Measurements from ENCODE around the gene WIPI1. TPM values are rescaled to one million over a fixed set of nuclear protein-coding genes. Genes with fewer than 3 reads are reported as not detected.
A peak's percentile ranks its signal among the peaks of the same experiment; 100 is the strongest.

WIPI1 gene
- total RNA-seq, 2 experiments from 2014 or later = 34.4 to 43.5 TPM

DNA sequence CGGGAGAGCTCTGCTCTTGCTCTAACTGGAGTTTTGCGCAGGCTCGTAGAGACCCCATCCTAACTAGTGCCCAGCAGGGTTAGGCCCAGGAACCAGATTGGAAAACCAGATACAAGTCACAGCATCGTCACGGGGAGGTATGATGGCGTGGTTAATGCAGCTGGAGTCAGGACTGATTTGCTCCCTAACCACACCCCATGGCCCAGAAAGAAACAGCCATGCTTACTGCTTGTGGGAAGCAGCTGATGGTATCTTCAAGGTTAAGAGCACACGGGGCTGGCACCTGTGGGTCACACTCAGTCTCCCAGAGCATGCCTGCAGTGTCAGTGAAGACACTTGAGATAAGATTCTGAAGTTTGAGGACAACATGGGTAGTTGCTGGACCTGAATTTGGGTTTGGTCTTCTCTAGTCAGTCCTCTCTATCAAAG lies 60.2 kb downstream of the WIPI1 start:
- H3K9me3 ChIP-seq (ENCODE audit: low read length) = no peaks in the 10 kb centered on the region; the same call in 1 of the 2 replicates
- TF ChIP-seq, protein P1, sequence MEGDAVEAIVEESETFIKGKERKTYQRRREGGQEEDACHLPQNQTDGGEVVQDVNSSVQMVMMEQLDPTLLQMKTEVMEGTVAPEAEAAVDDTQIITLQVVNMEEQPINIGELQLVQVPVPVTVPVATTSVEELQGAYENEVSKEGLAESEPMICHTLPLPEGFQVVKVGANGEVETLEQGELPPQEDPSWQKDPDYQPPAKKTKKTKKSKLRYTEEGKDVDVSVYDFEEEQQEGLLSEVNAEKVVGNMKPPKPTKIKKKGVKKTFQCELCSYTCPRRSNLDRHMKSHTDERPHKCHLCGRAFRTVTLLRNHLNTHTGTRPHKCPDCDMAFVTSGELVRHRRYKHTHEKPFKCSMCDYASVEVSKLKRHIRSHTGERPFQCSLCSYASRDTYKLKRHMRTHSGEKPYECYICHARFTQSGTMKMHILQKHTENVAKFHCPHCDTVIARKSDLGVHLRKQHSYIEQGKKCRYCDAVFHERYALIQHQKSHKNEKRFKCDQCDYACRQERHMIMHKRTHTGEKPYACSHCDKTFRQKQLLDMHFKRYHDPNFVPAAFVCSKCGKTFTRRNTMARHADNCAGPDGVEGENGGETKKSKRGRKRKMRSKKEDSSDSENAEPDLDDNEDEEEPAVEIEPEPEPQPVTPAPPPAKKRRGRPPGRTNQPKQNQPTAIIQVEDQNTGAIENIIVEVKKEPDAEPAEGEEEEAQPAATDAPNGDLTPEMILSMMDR (conservative IDR thresholded peaks at IDR 0.05; ENCODE audit: low read length) = no peak
- TF ChIP-seq EZH2phosphoT487 (IDR thresholded peaks at IDR 0.05; ENCODE audit: borderline replicate concordance, low read depth, low read length) = no peak
- peaks cover 30% of the 10 kb centered on the region for H3K4me1 ChIP-seq (ENCODE audit: insufficient read depth, low read length, poor library complexity, severe bottlenecking)
- H3K9me2 ChIP-seq (ENCODE audit: insufficient read depth, low read length) = no peaks in the 10 kb centered on the region
- BruUV-seq (replicated peaks) = no TSS peak
- no peaks in the 10 kb centered on the region; the same call in 1 of the 2 replicates for H3K36me3 ChIP-seq (ENCODE audit: insufficient read depth, low read length)
- no peak overlapping the region for H3K27ac ChIP-seq (ENCODE audit: low read depth, low read length, poor library complexity, severe bottlenecking)
- H2AFZ ChIP-seq (ENCODE audit: low read length) = no peak overlapping the region
- intact Hi-C loops (cut with micrococcal nuclease; ENCODE audit: unreplicated experiment) = loop anchor here (5.0 kb wide), 1 partner anchor 55 kb away; no protein-coding TSS in a partner anchor
- peak; percentile 24 for DNase-seq (ENCODE audit: low spot score)
- H3K4me2 ChIP-seq (ENCODE audit: low read length) = no peak overlapping the region
- no peaks in the 10 kb centered on the region for H4K20me1 ChIP-seq (ENCODE audit: insufficient read depth, low read length)
- H3K4me3 ChIP-seq (ENCODE audit: low read depth, low read length, poor library complexity, severe bottlenecking) = no peak overlapping the region
- CTCF ChIA-PET (ENCODE audit: unreplicated experiment) = interaction anchor here (0.6 kb wide), 1 partner anchor 13 kb away, joined by 3 read pairs; no protein-coding TSS in a partner anchor
- H3K79me2 ChIP-seq (ENCODE audit: insufficient read depth, low read depth, low read length) = no peaks in the 10 kb centered on the region
- POLR2A ChIA-PET = interaction anchor here (1.0 kb wide), 1 partner anchor 11 kb away, joined by 3 read pairs; no protein-coding TSS in a partner anchor

DNA sequence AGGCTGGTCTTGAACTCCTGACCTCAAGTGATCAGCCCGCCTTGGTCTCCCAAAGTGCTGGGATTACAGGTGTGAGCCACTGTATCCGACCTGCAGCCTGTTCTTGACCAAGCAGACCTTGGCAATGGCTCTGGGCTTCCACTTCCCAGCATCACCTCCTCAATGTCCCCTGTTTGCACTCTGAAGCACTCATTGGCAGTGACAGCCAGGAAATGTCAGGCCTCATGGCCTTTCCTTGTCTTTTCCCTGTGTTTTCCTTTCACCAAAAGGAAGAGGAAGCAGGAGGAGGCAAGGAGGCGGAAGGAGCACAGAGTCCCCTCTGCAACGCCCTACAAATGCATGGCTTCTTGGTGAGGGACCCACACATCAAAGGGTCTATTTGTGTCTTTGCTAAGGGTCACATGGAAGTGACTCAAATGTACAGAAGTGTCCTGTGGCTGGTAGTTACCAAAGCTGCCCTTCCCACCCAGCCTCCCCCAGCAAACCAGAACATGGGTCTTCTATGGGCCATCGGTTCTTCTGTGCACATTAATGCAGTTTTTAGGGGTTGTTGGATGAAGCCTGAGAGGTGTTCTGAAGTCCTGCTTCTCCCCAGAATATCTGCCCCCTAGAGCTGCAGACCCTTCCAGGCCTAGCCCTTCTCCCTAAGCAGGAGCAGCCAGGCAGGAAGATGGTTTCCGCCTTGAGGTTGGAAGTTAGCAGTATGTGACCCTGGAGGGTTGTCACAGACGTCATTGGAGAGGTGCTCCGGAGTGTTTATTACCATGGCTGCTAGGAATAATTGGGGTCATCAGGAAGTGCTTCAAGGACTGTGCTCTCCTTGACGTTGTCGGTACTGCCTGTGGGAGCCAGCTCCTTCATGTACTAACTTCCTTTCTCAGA lies 60.8 kb downstream of the WIPI1 start:
- Histone ChIP-seq H3K4me2 (ENCODE audit: low read length) (no peak overlapping the region), H2AFZ (ENCODE audit: low read length) (no peak overlapping the region), H3K4me3 (ENCODE audit: low read depth, low read length, poor library complexity, severe bottlenecking) (no peak overlapping the region), H4K20me1 (ENCODE audit: insufficient read depth, low read length) (no peaks in the 10 kb centered on the region), H3K79me2 (ENCODE audit: insufficient read depth, low read depth, low read length) (no peaks in the 10 kb centered on the region), H3K27ac (ENCODE audit: low read depth, low read length, poor library complexity, severe bottlenecking) (no peak overlapping the region), H3K36me3 (ENCODE audit: insufficient read depth, low read length) (no peaks in the 10 kb centered on the region; the same call in 1 of the 2 replicates), H3K4me1 (ENCODE audit: insufficient read depth, low read length, poor library complexity, severe bottlenecking) (peaks cover 30% of the 10 kb centered on the region), H3K9me3 (ENCODE audit: low read length) (no peaks in the 10 kb centered on the region; the same call in 1 of the 2 replicates), H3K9me2 (ENCODE audit: insufficient read depth, low read length) (no peaks in the 10 kb centered on the region)
- CTCF ChIA-PET (ENCODE audit: unreplicated experiment) = interaction anchor here (0.6 to 1.0 kb wide), 2 partner anchors 12 to 121 kb away, joined by 3 read pairs; no protein-coding TSS in a partner anchor
- POLR2A ChIA-PET = interaction anchor here (0.6 to 1.6 kb wide), 6 partner anchors 10 to 61 kb away, joined by 3 to 5 read pairs (median 4); partner anchors contain the start of gene WIPI1
- BruUV-seq (replicated peaks) = no TSS peak
- no peak for TF ChIP-seq EZH2phosphoT487 (IDR thresholded peaks at IDR 0.05; ENCODE audit: borderline replicate concordance, low read depth, low read length)
- TF ChIP-seq, protein P1 (conservative IDR thresholded peaks at IDR 0.05; ENCODE audit: low read length) = no peak
- intact Hi-C loops (cut with micrococcal nuclease; ENCODE audit: unreplicated experiment) = loop anchor here (5.0 kb wide), 1 partner anchor 54 kb away; no protein-coding TSS in a partner anchor
- no peak for DNase-seq (ENCODE audit: low spot score)

Measured in OCI-LY7 (cell line).